Trophoblast cell (in vitro differentiated cells and primary cell): ENCODE results near the gene TNFRSF6B.

Experiments used
- DNase-seq, 2 donors: peaks; one replicate each; pipeline ENCODE4 v3.0.0-alpha.2; 2016
- H2AFZ ChIP-seq: 2 replicates; pipeline ENCODE4 v1.6.1; 2013; ENCODE audit warnings: low read length, moderate library complexity, mild to moderate bottlenecking; ENCODE audit not compliant: insufficient read depth, poor library complexity
- H2AK5ac ChIP-seq: 2 replicates; pipeline ENCODE4 v1.6.1; 2013; ENCODE audit warnings: mild to moderate bottlenecking, low read length
- H2BK120ac ChIP-seq: 2 replicates; pipeline ENCODE4 v1.6.1; 2013; ENCODE audit warnings: low read length, mild to moderate bottlenecking, moderate library complexity; ENCODE audit not compliant: insufficient read depth, poor library complexity
- H2BK12ac ChIP-seq: 2 replicates; pipeline ENCODE4 v1.6.1; 2013; ENCODE audit warnings: mild to moderate bottlenecking, low read length, moderate library complexity
- H2BK5ac ChIP-seq: 2 replicates; pipeline ENCODE4 v1.6.1; 2013; ENCODE audit warnings: low read length, low read depth, moderate library complexity, mild to moderate bottlenecking; ENCODE audit not compliant: poor library complexity
- H3K14ac ChIP-seq: 2 replicates; pipeline ENCODE4 v1.6.1; 2013; ENCODE audit warnings: mild to moderate bottlenecking, low read length
- H3K18ac ChIP-seq: 2 replicates; pipeline ENCODE4 v1.6.1; 2013; ENCODE audit warnings: mild to moderate bottlenecking, low read length
- H3K23ac ChIP-seq: 2 replicates; pipeline ENCODE4 v1.6.1; 2013; ENCODE audit warnings: low read length
- H3K27ac ChIP-seq: 2 replicates; pipeline ENCODE4 v1.5.1; 2013; ENCODE audit warnings: low read depth, mild to moderate bottlenecking, inconsistent platforms, low read length, moderate library complexity
- H3K27me3 ChIP-seq: 2 replicates; pipeline ENCODE4 v1.6.1; 2013; ENCODE audit warnings: inconsistent platforms, mild to moderate bottlenecking, low read length, moderate library complexity; ENCODE audit not compliant: insufficient read depth
- H3K36me3 ChIP-seq, 2 experiments: 1 replicate in 1 of 2; 2 replicates in 1 of 2; pipeline ENCODE4 v1.6.1; 2013; ENCODE audit warnings: low read length in 2 of 2, mild to moderate bottlenecking in 2 of 2, moderate library complexity in 1 of 2; ENCODE audit not compliant: insufficient read depth in 2 of 2, control insufficient read depth in 1 of 2
- H3K4ac ChIP-seq: 2 replicates; pipeline ENCODE4 v1.6.1; 2013; ENCODE audit warnings: low read depth, mild to moderate bottlenecking, low read length, moderate library complexity
- H3K4me1 ChIP-seq, 2 experiments: 1 replicate in 1 of 2; 2 replicates in 1 of 2; pipeline ENCODE4 v1.6.1; 2013; ENCODE audit warnings: low read length in 2 of 2, mild to moderate bottlenecking in 2 of 2, moderate library complexity in 1 of 2; ENCODE audit not compliant: insufficient read depth in 2 of 2, control insufficient read depth in 1 of 2
- H3K4me2 ChIP-seq: 2 replicates; pipeline ENCODE4 v1.6.1; 2013; ENCODE audit warnings: inconsistent platforms, mild to moderate bottlenecking, low read length, moderate library complexity
- H3K4me3 ChIP-seq: 2 replicates; pipeline ENCODE4 v1.5.1; 2013; ENCODE audit warnings: mild to moderate bottlenecking, low read depth, low read length, inconsistent platforms
- H3K79me1 ChIP-seq: one replicate; pipeline ENCODE4 v1.6.1; 2013; ENCODE audit warnings: low read length
- H3K79me2 ChIP-seq: 2 replicates; pipeline ENCODE4 v1.6.1; 2013; ENCODE audit warnings: low read length, mild to moderate bottlenecking; ENCODE audit not compliant: control insufficient read depth, insufficient read depth, poor library complexity
- H3K9ac ChIP-seq: 2 replicates; pipeline ENCODE4 v1.6.1; 2013; ENCODE audit warnings: mild to moderate bottlenecking, low read length
- H3K9me3 ChIP-seq: 2 replicates; pipeline ENCODE4 v1.6.1; 2013; ENCODE audit warnings: low read depth, mild to moderate bottlenecking, control low read depth, inconsistent platforms, low read length; ENCODE audit not compliant: insufficient read depth
- H4K12ac ChIP-seq: 2 replicates; pipeline ENCODE4 v1.6.1; 2013; ENCODE audit warnings: low read depth, mild to moderate bottlenecking, low read length, moderate library complexity
- H4K8ac ChIP-seq: 2 replicates; pipeline ENCODE4 v1.6.1; 2013; ENCODE audit warnings: low read depth, mild to moderate bottlenecking, low read length, moderate library complexity
- H4K91ac ChIP-seq: one replicate; pipeline ENCODE4 v1.6.1; 2013; ENCODE audit warnings: low read depth, mild to moderate bottlenecking, low read length, moderate library complexity
- WGBS: extraction: QIAGEN DNeasy Blood & Tissue Kit; methylation state at CpG from one replicate; pipeline ENCODE4 v1.1.7; 2013; ENCODE audit warnings: missing lambda C conversion rate; ENCODE audit not compliant: insufficient read length, insufficient coverage; ENCODE audit errors: extremely low coverage; 5-methylcytosine and 5-hydroxymethylcytosine counted together

TNFRSF6B gene

GRCh38 chr20:63734111-63734945 lies 37.9 kb downstream of the TNFRSF6B start:
- Histone ChIP-seq H2BK120ac (no peak overlapping the region), H2BK5ac (no peak overlapping the region), H3K27me3 (no peaks in the 10 kb centered on the region), H3K36me3 (peaks cover 37 to 39% of the 10 kb centered on the region in 2 experiments), H3K79me2 (no peaks in the 10 kb centered on the region), H2AK5ac (no peak overlapping the region), H3K79me1 (peaks cover 2% of the 10 kb centered on the region), H4K91ac (no peak overlapping the region), H3K9ac (no peak overlapping the region), H2AFZ (no peak overlapping the region), H3K27ac (no peak overlapping the region), H3K4me3 (no peak overlapping the region), H4K8ac (no peak overlapping the region), H3K14ac (no peak overlapping the region), H3K4me2 (no peak overlapping the region), H3K23ac (no peak overlapping the region), H2BK12ac (no peak overlapping the region), H3K9me3 (peaks cover 8% of the 10 kb centered on the region), H3K4me1 (peaks cover 6 to 8% of the 10 kb centered on the region in 2 experiments), H3K18ac (no peak overlapping the region), H4K12ac (no peak overlapping the region), H3K4ac (no peak overlapping the region)
- no CpG with 5 or more reads among the region's 25 CpGs for WGBS
- DNase-seq: no peak

GRCh38 chr20:63734946-63735858 lies 38.8 kb downstream of the TNFRSF6B start:
- no peak overlapping the region for H2BK12ac ChIP-seq
- H3K14ac ChIP-seq: no peak overlapping the region
- no peak overlapping the region for H3K9ac ChIP-seq
- H4K91ac ChIP-seq: no peak overlapping the region
- no peak overlapping the region for H2AK5ac ChIP-seq
- no peak overlapping the region for H3K4ac ChIP-seq
- no peak overlapping the region for H4K8ac ChIP-seq
- H3K4me1 ChIP-seq: peaks cover 6 to 8% of the 10 kb centered on the region in 2 experiments
- H3K79me2 ChIP-seq: peaks cover under 1% of the 10 kb centered on the region
- H2BK5ac ChIP-seq: no peak overlapping the region
- H2AFZ ChIP-seq: no peak overlapping the region
- no CpG with 5 or more reads among the region's 48 CpGs for WGBS
- no peaks in the 10 kb centered on the region for H3K27me3 ChIP-seq
- no peak overlapping the region for H2BK120ac ChIP-seq
- no peak overlapping the region for H3K23ac ChIP-seq
- H3K79me1 ChIP-seq: peaks cover 3% of the 10 kb centered on the region
- H3K9me3 ChIP-seq: peaks cover 8% of the 10 kb centered on the region
- peaks cover 35 to 36% of the 10 kb centered on the region in 2 experiments for H3K36me3 ChIP-seq
- no peak overlapping the region for H3K4me3 ChIP-seq
- no peak overlapping the region for H4K12ac ChIP-seq
- no peak overlapping the region for H3K27ac ChIP-seq
- H3K4me2 ChIP-seq: no peak overlapping the region
- H3K18ac ChIP-seq: no peak overlapping the region
- DNase-seq: no peak

DNA sequence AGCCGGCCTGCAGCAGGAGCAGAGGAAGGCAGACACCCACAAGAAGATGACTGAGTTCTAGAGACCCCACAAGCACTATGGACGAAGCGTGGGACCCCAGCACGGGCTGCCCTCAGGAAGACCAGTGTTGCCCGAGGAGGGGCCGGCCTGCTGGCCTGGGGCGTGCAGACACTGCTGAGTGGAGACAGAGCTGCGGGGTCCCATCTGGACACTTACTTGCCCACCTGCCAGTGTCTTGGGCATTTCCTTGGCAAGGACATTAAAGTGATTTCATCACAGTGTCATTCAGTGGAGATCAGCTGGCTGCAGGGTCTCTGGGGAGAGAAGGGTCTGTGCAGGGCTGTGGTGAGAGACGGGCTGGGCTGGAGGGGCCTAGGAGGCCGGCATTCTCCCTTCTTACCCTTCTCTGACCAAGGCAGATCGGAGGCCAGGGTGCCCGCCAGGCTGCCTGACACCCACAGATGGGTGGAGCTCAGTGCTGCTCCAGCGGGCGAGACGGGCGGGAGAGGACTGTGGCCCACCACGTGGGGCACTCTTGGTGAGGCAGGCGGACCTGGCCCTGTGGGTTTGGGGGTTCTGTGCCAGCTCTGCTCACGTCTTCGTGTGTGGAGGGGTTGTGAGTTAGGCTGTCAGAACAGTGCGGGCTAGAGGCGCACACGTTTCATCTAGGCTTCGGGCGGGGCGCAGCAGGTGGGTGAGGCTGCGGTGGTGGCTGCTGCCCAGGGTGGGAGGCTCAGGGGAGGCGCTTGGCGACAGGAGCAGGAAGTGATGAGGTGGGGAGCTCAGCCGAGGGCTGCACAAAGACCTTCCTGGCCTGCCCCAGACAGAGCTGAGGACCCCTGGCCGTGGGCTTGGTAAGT lies 39.6 kb downstream of the TNFRSF6B start, which contains the start of gene LIME1:
Gene LIME1, plus strand, starts transcription at position 806 of the 860 bp plus-strand sequence. CDS start 886 bp downstream, outside the sequence.
- Histone ChIP-seq H2AFZ (no peak within 1 kb of the TSS), H3K27me3 (no peaks in the 10 kb centered on the region), H2AK5ac (no peak within 1 kb of the TSS), H4K8ac (no peak within 1 kb of the TSS), H4K12ac (no peak within 1 kb of the TSS), H3K4me1 (peaks cover 8 to 11% of the 10 kb centered on the region in 2 experiments), H3K4me2 (no peak within 1 kb of the TSS), H2BK12ac (no peak within 1 kb of the TSS), H3K4me3 (no peak within 1 kb of the TSS), H3K18ac (no peak within 1 kb of the TSS), H3K23ac (no peak within 1 kb of the TSS), H3K9ac (no peak within 1 kb of the TSS), H3K27ac (no peak within 1 kb of the TSS), H2BK5ac (no peak within 1 kb of the TSS), H3K14ac (no peak within 1 kb of the TSS), H3K9me3 (peaks cover 8% of the 10 kb centered on the region), H2BK120ac (no peak within 1 kb of the TSS), H3K4ac (no peak within 1 kb of the TSS), H3K79me2 (peaks cover 5% of the 10 kb centered on the region), H4K91ac (no peak within 1 kb of the TSS), H3K79me1 (peaks cover 11% of the 10 kb centered on the region), H3K36me3 (peaks cover 34 to 36% of the 10 kb centered on the region in 2 experiments)
- no CpG with 5 or more reads among the region's 31 CpGs for WGBS
- DNase-seq: no peak
